HEK293 (cell line): Measurements from ENCODE around the gene NOD2.
A peak's percentile ranks its signal among the peaks of the same experiment; 100 is the strongest.

Experiments
- CTCF ChIA-PET: fragments of 350-600 bp; formaldehyde crosslinking; extraction: SDS; loops from one replicate; lab custom pipeline; 2021; ENCODE audit warnings: antibody characterized with exemption; lab: Yijun Ruan, JAX
- POLR2A ChIA-PET: fragments of 300-600 bp; formaldehyde crosslinking; extraction: SDS; loops from one replicate; lab custom pipeline; 2020; ENCODE audit warnings: antibody characterized with exemption, inconsistent platforms; lab: Yijun Ruan, JAX
- H3K27ac ChIP-seq: fragments of 200-500 bp; sonication (Bioruptor generic); 2 replicates; pipeline ENCODE4 v1.5.1; 2014; ENCODE audit warnings: low read depth, low read length, control low read depth, inconsistent platforms; ENCODE audit errors: extremely low read depth
- H3K36me3 ChIP-seq, 2 experiments: fragments of 200-500 bp in 1 of 2; sonication (Bioruptor generic) in 1 of 2; 1 replicate in 1 of 2; 2 replicates in 1 of 2; pipeline ENCODE4 v1.5.1; 2014 to 2017; ENCODE audit warnings: inconsistent platforms in 2 of 2, low read length in 2 of 2; ENCODE audit not compliant: control insufficient read depth in 2 of 2, insufficient read depth in 1 of 2
- H3K4me1 ChIP-seq: fragments of 200-500 bp; sonication (Bioruptor generic); 2 replicates; pipeline ENCODE4 v1.5.1; 2014; ENCODE audit warnings: mild to moderate bottlenecking, low read length, inconsistent platforms; ENCODE audit not compliant: control insufficient read depth, insufficient read depth
- H3K4me3 ChIP-seq: 2 replicates; pipeline ENCODE4 v1.5.1; 2011; ENCODE audit warnings: low read depth, mild to moderate bottlenecking, control low read depth, low read length, moderate library complexity
- H3K9me3 ChIP-seq: fragments of 200-500 bp; sonication (Bioruptor generic); 2 replicates; pipeline ENCODE4 v1.5.1; 2014; ENCODE audit warnings: low read depth, low read length, inconsistent platforms; ENCODE audit not compliant: control insufficient read depth, insufficient read depth
- BCL11A ChIP-seq: fragments of 450-650 bp; formaldehyde crosslinking; IDR thresholded peaks from 2 replicates; pipeline ENCODE4 v1.5.1; 2016; ENCODE audit warnings: low read depth, missing biosample characterization, missing genetic modification characterization
- EGR2 ChIP-seq: fragments of 450-650 bp; formaldehyde crosslinking; IDR thresholded peaks from 2 replicates; pipeline ENCODE4 v1.5.1; 2016; ENCODE audit warnings: low read depth, missing biosample characterization, missing genetic modification characterization
- GLIS2 ChIP-seq: fragments of 450-650 bp; formaldehyde crosslinking; IDR thresholded peaks from 2 replicates; pipeline ENCODE4 v1.5.1; 2016; ENCODE audit warnings: missing biosample characterization, missing genetic modification characterization
- PATZ1 ChIP-seq: fragments of 450-650 bp; formaldehyde crosslinking; IDR thresholded peaks from 2 replicates; pipeline ENCODE4 v1.5.1; 2016; ENCODE audit warnings: missing biosample characterization, missing genetic modification characterization
- PBX3 ChIP-seq: sonication (generic); formaldehyde crosslinking; IDR thresholded peaks from 2 replicates; pipeline ENCODE4 v1.8.1; 2022; ENCODE audit warnings: mild to moderate bottlenecking, moderate library complexity, missing genetic modification reagents
- TRIM28 ChIP-seq: IDR thresholded peaks from 2 replicates; pipeline ENCODE4 v1.6.1; 2011; ENCODE audit warnings: low read length, control low read depth, borderline replicate concordance
- ZNF10 ChIP-seq: fragments of 450-650 bp; formaldehyde crosslinking; IDR thresholded peaks from 2 replicates; pipeline ENCODE4 v1.5.1; 2017; ENCODE audit warnings: missing biosample characterization, missing genetic modification characterization
- ZNF133 ChIP-seq: fragments of 450-650 bp; formaldehyde crosslinking; IDR thresholded peaks from 2 replicates; pipeline ENCODE4 v1.5.1; 2016; ENCODE audit warnings: missing biosample characterization, missing genetic modification characterization
- ZNF155 ChIP-seq: fragments of 450-650 bp; formaldehyde crosslinking; IDR thresholded peaks from 2 replicates; pipeline ENCODE4 v1.5.1; 2016; ENCODE audit warnings: missing biosample characterization, missing genetic modification characterization
- ZNF16 ChIP-seq: fragments of 450-650 bp; formaldehyde crosslinking; IDR thresholded peaks from 2 replicates; pipeline ENCODE4 v1.5.1; 2016; ENCODE audit warnings: low read depth, missing biosample characterization, missing genetic modification characterization
- ZNF202 ChIP-seq: fragments of 450-650 bp; formaldehyde crosslinking; IDR thresholded peaks from 2 replicates; pipeline ENCODE4 v1.5.1; 2016; ENCODE audit warnings: missing biosample characterization, missing genetic modification characterization, borderline replicate concordance
- ZNF221 ChIP-seq: fragments of 450-650 bp; formaldehyde crosslinking; IDR thresholded peaks from 2 replicates; pipeline ENCODE4 v1.5.1; 2017; ENCODE audit warnings: missing biosample characterization, missing genetic modification characterization, borderline replicate concordance
- ZNF354C ChIP-seq: fragments of 450-650 bp; formaldehyde crosslinking; IDR thresholded peaks from 2 replicates; pipeline ENCODE4 v1.5.1; 2016; ENCODE audit warnings: missing biosample characterization, missing genetic modification characterization, low read depth, borderline replicate concordance
- ZNF404 ChIP-seq: fragments of 450-650 bp; formaldehyde crosslinking; IDR thresholded peaks from 2 replicates; pipeline ENCODE4 v1.5.1; 2017; ENCODE audit warnings: missing biosample characterization, missing genetic modification characterization
- ZNF449 ChIP-seq: fragments of 450-650 bp; formaldehyde crosslinking; IDR thresholded peaks from 2 replicates; pipeline ENCODE4 v1.5.1; 2017; ENCODE audit warnings: missing biosample characterization, mild to moderate bottlenecking, missing genetic modification characterization, moderate library complexity
- ZNF555 ChIP-seq: fragments of 450-650 bp; formaldehyde crosslinking; conservative IDR thresholded peaks from 2 replicates; pipeline ENCODE4 v1.5.1; 2017; ENCODE audit warnings: missing biosample characterization, mild to moderate bottlenecking, missing genetic modification characterization, inconsistent platforms
- ZNF654 ChIP-seq: fragments of 450-650 bp; formaldehyde crosslinking; IDR thresholded peaks from 2 replicates; pipeline ENCODE4 v1.5.1; 2016; ENCODE audit warnings: low read depth, missing biosample characterization, missing genetic modification characterization
- ZNF791 ChIP-seq: fragments of 450-650 bp; formaldehyde crosslinking; IDR thresholded peaks from 2 replicates; pipeline ENCODE4 v1.5.1; 2016; ENCODE audit warnings: missing biosample characterization, missing genetic modification characterization
- ZSCAN4 ChIP-seq: fragments of 450-650 bp; formaldehyde crosslinking; IDR thresholded peaks from 2 replicates; pipeline ENCODE4 v1.5.1; 2017; ENCODE audit warnings: missing biosample characterization, missing genetic modification characterization
- TF ChIP-seq, protein P1 (sequence below): fragments of 450-650 bp; formaldehyde crosslinking; IDR thresholded peaks from 2 replicates; pipeline ENCODE4 v1.5.1; 2017; ENCODE audit warnings: missing biosample characterization, missing genetic modification characterization
- TF ChIP-seq, protein P2 (sequence below): fragments of 450-650 bp; formaldehyde crosslinking; IDR thresholded peaks from 2 replicates; pipeline ENCODE4 v1.5.1; 2016; ENCODE audit warnings: missing biosample characterization, missing genetic modification characterization
- TF ChIP-seq, protein P3 (sequence below): fragments of 450-650 bp; formaldehyde crosslinking; IDR thresholded peaks from 2 replicates; pipeline ENCODE4 v1.5.1; 2016; ENCODE audit warnings: missing biosample characterization, missing genetic modification characterization

The NOD2 gene

DNA sequence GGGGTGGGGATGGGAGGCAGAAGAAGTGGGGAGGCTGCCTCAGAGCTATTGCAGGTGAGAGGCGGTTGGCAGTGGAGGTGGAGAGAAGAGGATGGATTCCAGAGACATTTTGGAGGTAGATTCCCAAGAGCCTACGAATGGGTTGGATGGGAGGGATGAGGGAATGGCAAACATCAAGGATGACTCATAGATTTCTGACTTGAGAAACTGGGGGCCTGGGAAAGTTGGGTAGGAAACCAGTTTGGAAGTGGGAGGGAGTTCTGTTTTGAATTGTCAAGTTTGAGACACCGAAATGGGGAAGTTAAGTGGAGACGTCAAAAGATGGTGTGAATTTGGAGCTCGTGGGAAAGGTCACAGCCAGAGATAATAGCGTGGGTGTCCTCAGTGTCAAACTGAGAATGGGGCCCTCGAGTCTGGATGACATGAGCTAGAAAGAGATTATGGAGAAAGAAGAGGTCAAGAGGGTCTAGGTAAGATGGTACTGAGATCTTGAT is 42.3 kb downstream of the NOD2 start:
- H3K9me3 ChIP-seq = no peaks in the 10 kb centered on the region
- CTCF ChIA-PET = interaction anchor here (0.8 kb wide), 1 partner anchor 12 kb away, joined by 4 read pairs; no protein-coding TSS in a partner anchor
- TF ChIP-seq ZNF449 (no peak), EGR2 (tag by site-specific recombination) (peak; percentile 61; the same call in 1 of the 2 replicates)
- TF ChIP-seq, all 188 proteins: peak for 1
- H3K27ac ChIP-seq = no peak overlapping the region
- H3K4me3 ChIP-seq = no peak overlapping the region
- POLR2A ChIA-PET = no interaction called here
- no peaks in the 10 kb centered on the region for H3K4me1 ChIP-seq
- no peaks in the 10 kb centered on the region for H3K36me3 ChIP-seq

DNA sequence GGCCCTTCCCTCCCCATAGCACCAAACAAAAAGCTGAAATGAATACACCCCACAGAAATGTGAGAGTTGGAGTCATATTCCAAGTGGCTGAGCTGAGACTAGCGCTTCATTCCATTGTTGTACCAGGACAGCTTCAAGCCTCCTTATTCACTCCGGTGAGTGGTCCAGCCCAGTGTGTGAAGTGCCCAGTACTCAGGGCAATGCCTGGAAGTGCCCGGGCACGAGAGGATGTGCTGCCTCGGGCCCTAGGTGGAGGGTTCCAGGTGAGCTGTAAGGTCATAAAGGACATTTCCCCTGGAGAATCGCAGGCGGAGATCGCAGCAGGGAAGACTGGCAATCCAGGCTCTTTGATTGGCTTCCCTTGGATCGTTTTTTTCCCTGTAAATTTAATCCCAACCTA is 43.0 kb downstream of the NOD2 start:
- ChIA-PET CTCF (interaction anchor here (0.7 to 1.4 kb wide), 3 partner anchors 11 to 214 kb away, joined by 3 to 4 read pairs (median 4); no protein-coding TSS in a partner anchor), POLR2A (no interaction called here)

More for the DNA sequence above, 43.0 kb downstream of the NOD2 start:
- H3K4me1 ChIP-seq = no peaks in the 10 kb centered on the region; the same call in 1 of the 2 replicates
- no peaks in the 10 kb centered on the region for H3K36me3 ChIP-seq
- H3K27ac ChIP-seq = no peak overlapping the region
- no peak overlapping the region for H3K4me3 ChIP-seq
- H3K9me3 ChIP-seq = no peaks in the 10 kb centered on the region
- TF ChIP-seq, protein P1, sequence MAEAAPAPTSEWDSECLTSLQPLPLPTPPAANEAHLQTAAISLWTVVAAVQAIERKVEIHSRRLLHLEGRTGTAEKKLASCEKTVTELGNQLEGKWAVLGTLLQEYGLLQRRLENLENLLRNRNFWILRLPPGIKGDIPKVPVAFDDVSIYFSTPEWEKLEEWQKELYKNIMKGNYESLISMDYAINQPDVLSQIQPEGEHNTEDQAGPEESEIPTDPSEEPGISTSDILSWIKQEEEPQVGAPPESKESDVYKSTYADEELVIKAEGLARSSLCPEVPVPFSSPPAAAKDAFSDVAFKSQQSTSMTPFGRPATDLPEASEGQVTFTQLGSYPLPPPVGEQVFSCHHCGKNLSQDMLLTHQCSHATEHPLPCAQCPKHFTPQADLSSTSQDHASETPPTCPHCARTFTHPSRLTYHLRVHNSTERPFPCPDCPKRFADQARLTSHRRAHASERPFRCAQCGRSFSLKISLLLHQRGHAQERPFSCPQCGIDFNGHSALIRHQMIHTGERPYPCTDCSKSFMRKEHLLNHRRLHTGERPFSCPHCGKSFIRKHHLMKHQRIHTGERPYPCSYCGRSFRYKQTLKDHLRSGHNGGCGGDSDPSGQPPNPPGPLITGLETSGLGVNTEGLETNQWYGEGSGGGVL (tag by site-specific recombination) = no peak
- TF ChIP-seq ZNF654 (tag by site-specific recombination) = no peak
- TF ChIP-seq ZNF133 (tag by site-specific recombination) = no peak
- no peak for TF ChIP-seq ZNF155 (tag by site-specific recombination)
- no peak for TF ChIP-seq TRIM28
- TF ChIP-seq PATZ1 (tag by site-specific recombination) = no peak
- no peak for TF ChIP-seq ZNF354C (tag by site-specific recombination)
- no peak for TF ChIP-seq ZNF791
- no peak for TF ChIP-seq GLIS2 (tag by site-specific recombination)
- TF ChIP-seq PBX3 (CRISPR knock-in tag) = no peak
- TF ChIP-seq ZNF10 (tag by site-specific recombination) = no peak
- no peak for TF ChIP-seq ZNF555 (tag by site-specific recombination)
- TF ChIP-seq ZNF221 (tag by site-specific recombination) = no peak
- TF ChIP-seq BCL11A (tag by site-specific recombination) = no peak
- no peak for TF ChIP-seq ZNF202 (tag by site-specific recombination)
- TF ChIP-seq, protein P2, sequence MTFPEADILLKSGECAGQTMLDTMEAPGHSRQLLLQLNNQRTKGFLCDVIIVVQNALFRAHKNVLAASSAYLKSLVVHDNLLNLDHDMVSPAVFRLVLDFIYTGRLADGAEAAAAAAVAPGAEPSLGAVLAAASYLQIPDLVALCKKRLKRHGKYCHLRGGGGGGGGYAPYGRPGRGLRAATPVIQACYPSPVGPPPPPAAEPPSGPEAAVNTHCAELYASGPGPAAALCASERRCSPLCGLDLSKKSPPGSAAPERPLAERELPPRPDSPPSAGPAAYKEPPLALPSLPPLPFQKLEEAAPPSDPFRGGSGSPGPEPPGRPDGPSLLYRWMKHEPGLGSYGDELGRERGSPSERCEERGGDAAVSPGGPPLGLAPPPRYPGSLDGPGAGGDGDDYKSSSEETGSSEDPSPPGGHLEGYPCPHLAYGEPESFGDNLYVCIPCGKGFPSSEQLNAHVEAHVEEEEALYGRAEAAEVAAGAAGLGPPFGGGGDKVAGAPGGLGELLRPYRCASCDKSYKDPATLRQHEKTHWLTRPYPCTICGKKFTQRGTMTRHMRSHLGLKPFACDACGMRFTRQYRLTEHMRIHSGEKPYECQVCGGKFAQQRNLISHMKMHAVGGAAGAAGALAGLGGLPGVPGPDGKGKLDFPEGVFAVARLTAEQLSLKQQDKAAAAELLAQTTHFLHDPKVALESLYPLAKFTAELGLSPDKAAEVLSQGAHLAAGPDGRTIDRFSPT = no peak
- TF ChIP-seq ZNF16 (tag by site-specific recombination) = no peak
- TF ChIP-seq ZNF404 (tag by site-specific recombination) = no peak
- TF ChIP-seq, protein P3, sequence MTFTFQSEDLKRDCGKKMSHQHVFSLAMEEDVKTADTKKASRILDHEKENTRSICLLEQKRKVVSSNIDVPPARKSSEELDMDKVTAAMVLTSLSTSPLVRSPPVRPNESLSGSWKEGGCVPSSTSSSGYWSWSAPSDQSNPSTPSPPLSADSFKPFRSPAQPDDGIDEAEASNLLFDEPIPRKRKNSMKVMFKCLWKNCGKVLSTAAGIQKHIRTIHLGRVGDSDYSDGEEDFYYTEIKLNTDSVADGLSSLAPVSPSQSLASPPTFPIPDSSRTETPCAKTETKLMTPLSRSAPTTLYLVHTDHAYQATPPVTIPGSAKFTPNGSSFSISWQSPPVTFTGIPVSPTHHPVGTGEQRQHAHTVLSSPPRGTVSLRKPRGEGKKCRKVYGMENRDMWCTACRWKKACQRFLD = no peak
- TF ChIP-seq ZSCAN4 (tag by site-specific recombination) = no peak
